Measurements from ENCODE around the gene DCST2.

GRCh38 chr1:155000726-155001424 lies 32.7 kb downstream of the DCST2 start:
- TF ChIP-seq CTCF (IDR thresholded peaks at IDR 0.05) (peak in 1 of 3 donors; percentile 8), POLR2A (IDR thresholded peaks at IDR 0.05) (no peak)

All from lower leg skin (tissue), 3 donors.